Endometrium (tissue), 2 donors: Measurements from ENCODE around the gene SEC22B.
"Not testable (repeated sequence)": the region's sequence is repeated elsewhere in the genome, so short reads cannot be mapped to it uniquely, and the experiment has no call there.

Source experiments
- FAIRE-seq: peaks from 2 replicates; lab custom pipeline; 2012; peaks lifted over from hg19 to GRCh38; lab: Jason Lieb, UNC
- donor health status: control.
- donor health status: control.

SEC22B gene

DNA sequence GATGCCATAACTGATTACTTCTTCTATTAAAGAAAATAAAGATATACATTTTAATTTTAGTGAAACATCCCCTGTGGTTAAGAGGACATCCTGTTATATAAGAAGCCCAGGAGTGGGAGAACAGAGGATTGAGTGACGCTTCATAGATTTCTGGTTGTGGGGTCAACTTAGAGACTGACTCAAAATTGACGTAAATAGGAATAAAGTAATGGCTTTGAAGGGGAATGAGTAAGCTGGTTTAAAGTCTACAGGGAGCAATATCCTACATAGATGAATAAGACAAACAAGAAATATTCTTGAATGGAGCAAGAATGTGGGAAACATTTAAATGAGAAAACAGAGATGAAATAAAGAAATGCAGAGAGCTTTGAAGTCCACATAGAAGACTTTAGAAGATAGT, 60.2 kb downstream of the SEC22B start:
- FAIRE-seq, result not testable (repeated sequence)

DNA sequence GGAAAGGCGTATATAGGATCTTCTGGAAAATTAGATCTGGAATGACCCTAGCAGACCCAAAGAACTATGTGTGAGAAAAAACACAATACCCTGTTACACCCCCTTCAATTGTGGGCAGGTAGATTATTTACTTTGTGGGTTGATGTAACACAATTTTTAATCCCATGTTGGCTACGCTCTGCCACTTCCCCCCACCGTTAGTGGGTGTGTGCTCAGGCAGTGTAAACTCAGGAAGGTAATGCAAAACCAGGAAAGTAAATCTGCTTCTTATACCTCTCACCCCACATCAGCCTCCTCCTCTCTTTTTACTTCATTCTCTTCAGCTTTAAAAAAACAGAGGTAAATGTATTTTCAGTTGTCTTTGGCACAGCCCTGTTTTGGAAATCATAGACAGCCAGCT, 63.2 kb downstream of the SEC22B start:
- not testable (repeated sequence) for FAIRE-seq

DNA sequence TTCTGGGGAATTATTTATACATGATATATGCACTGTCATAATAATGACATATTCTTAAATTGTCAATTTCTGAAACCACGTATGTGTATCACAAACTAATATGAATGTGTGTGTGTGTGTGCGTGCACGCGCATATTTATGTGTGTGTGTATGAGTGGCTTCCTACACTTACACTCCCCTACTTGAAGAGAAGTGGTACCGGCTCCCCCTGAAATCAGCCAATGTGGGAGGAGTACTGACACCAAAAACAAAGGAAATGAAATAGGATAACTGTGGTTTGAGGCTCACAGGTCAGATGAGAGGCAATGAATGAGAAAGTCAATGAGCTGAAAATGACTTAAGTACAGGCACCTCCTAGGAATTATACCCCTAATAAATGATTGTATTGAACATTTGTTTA, 64.1 kb downstream of the SEC22B start:
- FAIRE-seq, result not testable (repeated sequence)

- not testable (repeated sequence) for FAIRE-seq
These were observed 64.5 kb downstream of the SEC22B start for GRCh38 chr1:120111771-120112170.

DNA sequence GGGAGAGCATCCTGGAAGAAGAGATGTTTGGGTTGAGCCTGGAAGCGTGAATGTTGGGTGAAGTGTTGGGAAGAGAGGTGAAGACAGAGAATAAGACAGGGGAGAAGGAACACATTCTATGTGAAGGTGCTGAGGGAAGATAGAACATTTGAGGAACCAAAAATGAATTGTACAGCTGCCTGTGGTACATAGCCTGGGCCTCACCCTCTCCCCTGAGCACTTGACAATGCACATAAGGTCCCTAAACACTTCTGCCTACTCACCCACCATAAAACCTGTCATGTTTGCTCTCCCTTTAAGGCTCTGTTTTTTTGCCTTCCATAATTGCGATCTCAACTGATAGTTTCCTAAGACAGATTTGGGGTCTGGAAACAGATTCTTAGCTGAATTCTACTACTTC, 65.3 kb downstream of the SEC22B start:
- not testable (repeated sequence) for FAIRE-seq

GRCh38 chr1:120109656-120110055, 66.7 kb downstream of the SEC22B start:
- not testable (repeated sequence) for FAIRE-seq

- not testable (repeated sequence) for FAIRE-seq
These were observed 67.1 kb downstream of the SEC22B start for GRCh38 chr1:120109180-120109579.

DNA sequence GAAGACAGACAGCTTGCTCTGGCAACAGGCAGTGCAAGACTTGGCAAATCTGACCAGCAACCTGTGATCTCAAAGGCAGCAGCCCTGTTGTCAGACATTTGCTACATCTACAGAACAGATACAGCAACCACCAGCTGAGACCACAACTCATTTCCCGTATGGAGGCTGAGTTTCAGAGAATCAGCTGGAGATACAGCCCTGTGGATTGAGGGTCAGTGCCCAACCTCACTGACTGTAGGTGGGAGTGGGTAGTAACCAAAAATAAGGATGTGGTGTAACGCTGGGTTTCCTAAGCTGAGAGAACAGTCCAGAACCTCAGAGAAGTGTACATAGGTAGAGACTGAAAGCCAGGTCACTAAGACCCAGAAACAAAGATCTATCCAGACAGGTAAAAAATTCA, 71.0 kb downstream of the SEC22B start:
- not testable (repeated sequence) for FAIRE-seq

DNA sequence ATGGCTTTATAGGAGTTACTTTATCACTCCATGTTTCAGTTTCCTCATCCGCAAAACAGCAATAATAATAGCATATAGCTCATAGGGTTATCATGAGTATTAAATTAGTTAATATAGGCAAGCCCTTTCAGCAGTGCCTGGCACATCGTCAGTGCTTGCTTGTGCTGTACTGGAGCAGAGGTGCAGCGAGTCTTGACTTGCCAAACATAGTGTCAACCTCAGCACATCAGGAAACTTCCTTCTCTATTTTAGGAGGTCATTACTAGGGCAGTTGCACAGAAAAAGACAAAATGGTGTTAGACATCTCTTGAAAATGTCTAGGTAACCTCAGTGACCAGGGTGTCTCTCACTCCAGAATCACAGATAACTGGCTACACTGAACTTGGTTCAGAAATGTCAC, 72.6 kb downstream of the SEC22B start:
- not testable (repeated sequence) for FAIRE-seq

- FAIRE-seq, result not testable (repeated sequence)
These were observed 74.7 kb downstream of the SEC22B start for GRCh38 chr1:120101593-120101992.
